NT2/D1 (cell line): ENCODE measurements around the gene SEMA3C.

Experiments used
- YY1 ChIP-seq: IDR thresholded peaks from 2 replicates; pipeline ENCODE4 v1.6.1; 2011; ENCODE audit not compliant: insufficient read length, insufficient read depth
- ZNF274 ChIP-seq: IDR thresholded peaks from 2 replicates; pipeline ENCODE4 v1.6.1; 2011; ENCODE audit warnings: mild to moderate bottlenecking, low read depth, low read length

- TF ChIP-seq YY1 (no peak), ZNF274 (no peak)
These were observed 48.0 kb downstream of the SEMA3C start for GRCh38 chr7:80870813-80871212.
